SIG-M5 (cell line): ENCODE measurements around the gene ARHGAP30.
"Not testable (repeated sequence)": the region's sequence is repeated elsewhere in the genome, so short reads cannot be mapped to it uniquely, and the experiment has no call there.

ENCODE experiments used
- DNase-seq: peaks from one replicate; lab custom pipeline; 2025; lab: John Stamatoyannopoulos, UW

Gene ARHGAP30

GRCh38 chr1:161071886-161072371, 2.2 kb upstream of the ARHGAP30 start:
- no peak for DNase-seq

GRCh38 chr1:161070761-161071160, 1.1 kb upstream of the ARHGAP30 start:
- DNase-seq, result no peak

GRCh38 chr1:161069241-161069640, 450 bp downstream of the ARHGAP30 start:
- DNase-seq, result no peak

GRCh38 chr1:161068306-161069234, 1.1 kb downstream of the ARHGAP30 start:
- DNase-seq, result peak; percentile 87

GRCh38 chr1:161066694-161067093, 3.0 kb downstream of the ARHGAP30 start:
- no peak for DNase-seq

- DNase-seq, result not testable (repeated sequence)
Measured at GRCh38 chr1:161065681-161066080, 4.0 kb downstream of the ARHGAP30 start.

GRCh38 chr1:161063936-161064335, 5.8 kb downstream of the ARHGAP30 start:
- not testable (repeated sequence) for DNase-seq

GRCh38 chr1:161061419-161061818, 8.3 kb downstream of the ARHGAP30 start:
- DNase-seq, result no peak

GRCh38 chr1:161059293-161059692, 10.4 kb downstream of the ARHGAP30 start:
- no peak for DNase-seq

GRCh38 chr1:161054805-161055204, 14.9 kb downstream of the ARHGAP30 start:
- no peak for DNase-seq

GRCh38 chr1:161054232-161054631, 15.5 kb downstream of the ARHGAP30 start:
- DNase-seq, result no peak

GRCh38 chr1:161052899-161053298, 16.8 kb downstream of the ARHGAP30 start:
- DNase-seq, result no peak

GRCh38 chr1:161051219-161051618, 18.5 kb downstream of the ARHGAP30 start:
- no peak for DNase-seq

- no peak for DNase-seq
Measured at GRCh38 chr1:161048949-161049722, 20.6 kb downstream of the ARHGAP30 start.

- no peak for DNase-seq
Measured at GRCh38 chr1:161047436-161048420, 22.0 kb downstream of the ARHGAP30 start.

- peak; percentile 71 for DNase-seq
Measured at GRCh38 chr1:161046605-161047228, 23.0 kb downstream of the ARHGAP30 start.

GRCh38 chr1:161045736-161046604, 23.7 kb downstream of the ARHGAP30 start, which contains the start of gene USF1:
Gene USF1 (minus strand): TSS chr1:161045977. CDS start chr1:161043275, 2,702 bp downstream.
- DNase-seq, result peak; percentile 91

- DNase-seq, result peak; percentile 98
Measured at GRCh38 chr1:161044908-161045735, 24.6 kb downstream of the ARHGAP30 start.

- no peak for DNase-seq
Measured at GRCh38 chr1:161044535-161044907, 25.2 kb downstream of the ARHGAP30 start.
